DLD1 (cell line): ENCODE results near the gene WDR5.
"Not testable (repeated sequence)": the region's sequence is repeated elsewhere in the genome, so short reads cannot be mapped to it uniquely, and the experiment has no call there.

Experiments used
- in situ Hi-C: cut with HindIII; loops from 2 replicates; pipeline ENCODE4 v1.10.0; 2017; ENCODE audit warnings: low sequenced_read_pairs

Gene WDR5

DNA sequence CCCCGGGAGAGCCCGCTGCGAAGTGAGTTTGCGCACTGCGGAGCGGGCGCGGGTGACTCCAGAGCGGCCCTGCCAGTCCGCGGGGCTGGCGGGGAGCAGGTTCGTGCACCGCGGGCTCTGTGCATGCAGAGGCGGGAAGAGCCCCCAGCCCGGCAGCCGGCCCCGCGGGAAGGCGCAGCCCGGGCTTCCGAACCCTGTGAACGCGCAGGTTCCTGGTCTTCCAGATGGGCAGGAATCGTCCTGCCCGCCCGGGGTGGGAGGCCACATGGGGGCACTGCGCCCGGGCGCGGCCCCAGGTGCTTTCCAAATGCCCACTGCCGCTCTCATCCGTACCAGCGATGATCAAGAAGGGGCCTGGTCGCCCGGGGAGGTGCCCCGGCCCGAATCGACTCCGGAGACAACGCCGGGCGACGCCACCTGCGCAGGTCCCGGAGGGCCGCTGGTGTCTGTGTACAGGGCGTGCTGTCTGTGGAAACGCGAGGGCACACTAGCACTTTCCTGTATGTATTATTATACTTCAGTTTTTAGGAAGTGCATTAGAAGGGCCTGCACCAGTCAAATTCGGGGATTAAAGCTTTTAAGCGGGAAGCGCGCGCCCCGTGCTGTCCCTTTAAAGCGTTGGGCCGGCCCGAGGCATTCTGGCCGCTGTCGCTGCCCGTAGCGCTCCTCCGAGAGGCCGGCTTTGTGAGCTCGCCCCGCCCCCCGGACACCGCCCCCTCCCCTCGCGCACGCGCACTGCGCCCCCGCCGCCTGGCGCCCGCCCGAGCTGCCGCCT is at the start of gene WDR5:
TSS of gene WDR5 (plus strand) at position 740 of the 775 bp plus-strand sequence. CDS start 3,796 bp downstream, outside the sequence.
- in situ Hi-C loops = no loop called here

DNA sequence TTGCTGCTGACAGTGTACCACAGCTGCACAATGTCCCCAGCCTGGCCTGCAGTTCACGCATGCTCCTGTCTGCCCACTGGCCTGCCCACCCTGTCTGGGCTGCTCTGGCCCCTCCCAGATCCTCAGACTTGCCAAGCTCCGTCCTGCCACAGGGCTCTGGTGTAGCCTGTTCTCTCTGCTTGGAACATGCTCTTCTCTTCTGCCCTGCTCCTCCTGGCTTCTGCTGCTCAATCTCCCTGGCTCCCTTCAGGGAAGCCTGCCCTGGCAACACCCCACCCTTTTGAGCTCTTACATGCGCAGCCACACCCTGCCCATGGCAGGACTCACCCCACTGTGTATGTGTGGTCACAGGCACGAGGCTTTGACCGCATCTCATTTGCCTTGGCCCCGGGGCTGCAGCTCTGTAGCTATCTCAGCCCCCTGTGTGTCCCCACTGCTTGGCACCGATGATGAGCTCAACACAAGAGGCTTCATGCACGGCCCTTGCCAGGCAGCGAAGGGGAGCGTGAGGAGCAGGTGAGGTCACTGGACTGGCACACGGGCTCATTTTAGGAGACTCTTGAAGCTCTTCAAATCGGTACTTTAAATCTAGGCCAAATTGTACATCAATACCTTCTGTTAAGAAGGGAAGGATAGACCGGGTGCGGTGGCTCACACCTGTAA is 47.7 kb upstream of the WDR5 start:
- in situ Hi-C loops = no loop called here

DNA sequence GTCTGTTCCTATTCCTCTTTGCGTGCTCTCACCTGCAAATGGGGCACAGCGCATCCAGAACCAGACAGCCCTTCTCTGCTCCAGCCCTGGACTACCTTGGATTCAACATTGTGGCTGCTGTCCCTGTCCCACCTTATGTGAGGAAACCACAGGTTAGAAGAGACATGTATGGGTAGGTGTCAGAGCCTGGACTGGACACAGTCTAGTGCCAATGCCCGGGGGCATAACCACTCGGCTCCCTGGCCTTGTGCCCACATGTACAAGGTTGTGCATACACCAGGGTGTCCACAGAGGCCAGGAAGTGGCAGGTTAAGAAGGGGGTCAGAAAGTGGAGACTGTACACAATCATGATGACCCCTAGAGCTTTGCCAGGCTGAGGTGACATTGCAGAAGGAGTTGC is 45.9 kb upstream of the WDR5 start:
- in situ Hi-C loops = no loop called here

DNA sequence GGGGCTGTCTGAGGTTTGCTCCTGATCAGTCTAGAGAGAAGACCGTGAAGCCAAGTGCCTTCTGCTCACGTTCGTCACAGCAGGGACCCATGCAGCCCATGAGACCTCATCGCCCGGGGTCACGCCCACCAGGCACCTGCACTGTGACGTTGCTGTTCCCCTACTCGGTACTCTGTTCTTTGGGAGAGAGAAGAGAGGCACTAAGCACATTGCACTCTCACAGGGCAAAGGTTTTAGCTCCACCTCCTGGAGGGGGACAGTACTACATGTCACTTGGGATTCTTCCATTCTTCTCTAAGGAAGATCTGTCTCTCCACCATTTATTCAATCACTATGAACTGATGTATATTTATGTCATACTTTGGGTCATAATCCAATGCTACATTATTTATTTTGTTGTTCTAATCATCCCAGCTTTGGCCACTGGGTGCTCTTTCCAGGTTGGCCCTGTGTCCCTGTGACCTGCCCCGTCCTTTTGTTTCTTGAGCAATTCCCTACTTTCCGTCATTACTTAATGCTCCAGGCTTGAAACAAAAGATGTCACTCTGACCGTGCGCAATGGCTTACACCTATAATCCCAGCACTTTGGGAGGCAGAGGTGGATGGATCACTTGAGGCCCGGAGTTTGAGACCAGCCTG is 36.6 kb upstream of the WDR5 start:
- in situ Hi-C loops = no loop called here

DNA sequence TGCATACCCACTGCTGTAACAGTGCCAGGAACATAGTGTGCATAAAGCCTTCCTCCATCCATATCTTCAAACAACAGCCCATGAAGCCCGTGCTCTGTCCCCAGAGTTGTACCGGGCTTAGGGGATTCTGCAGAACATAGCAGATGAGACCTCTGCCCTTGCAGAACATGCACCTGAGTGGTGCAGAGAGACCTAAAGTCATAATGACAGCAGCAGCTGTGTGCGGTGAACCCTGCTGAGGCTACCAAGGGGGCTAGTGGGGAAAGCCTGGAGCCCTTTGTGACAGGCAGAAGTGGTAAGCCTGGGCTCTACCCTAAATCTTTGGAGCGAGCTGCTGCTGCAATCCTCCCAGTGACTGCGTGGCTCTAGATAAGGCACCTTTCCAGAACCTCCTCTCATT is 35.8 kb upstream of the WDR5 start:
- in situ Hi-C loops = no loop called here

DNA sequence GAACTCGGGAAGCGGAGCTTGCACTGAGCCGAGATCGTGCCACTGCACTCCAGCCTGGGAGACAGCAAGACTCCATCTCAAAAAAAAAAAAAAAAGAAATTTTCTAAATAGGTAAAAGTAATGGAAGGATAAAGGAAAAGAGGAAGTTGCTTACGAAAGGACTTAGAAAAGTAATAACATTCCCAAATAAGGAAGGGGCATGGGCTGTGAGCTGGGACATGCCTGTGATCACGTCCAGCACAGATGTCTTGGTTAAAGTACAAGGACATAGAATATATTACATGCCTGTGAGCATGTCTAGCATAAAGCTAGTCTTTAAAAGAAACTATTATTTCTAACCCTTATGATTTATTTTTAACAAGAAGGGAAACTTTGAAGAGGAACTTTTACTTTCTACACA is 34.7 kb upstream of the WDR5 start:
- in situ Hi-C loops = not testable (repeated sequence)

DNA sequence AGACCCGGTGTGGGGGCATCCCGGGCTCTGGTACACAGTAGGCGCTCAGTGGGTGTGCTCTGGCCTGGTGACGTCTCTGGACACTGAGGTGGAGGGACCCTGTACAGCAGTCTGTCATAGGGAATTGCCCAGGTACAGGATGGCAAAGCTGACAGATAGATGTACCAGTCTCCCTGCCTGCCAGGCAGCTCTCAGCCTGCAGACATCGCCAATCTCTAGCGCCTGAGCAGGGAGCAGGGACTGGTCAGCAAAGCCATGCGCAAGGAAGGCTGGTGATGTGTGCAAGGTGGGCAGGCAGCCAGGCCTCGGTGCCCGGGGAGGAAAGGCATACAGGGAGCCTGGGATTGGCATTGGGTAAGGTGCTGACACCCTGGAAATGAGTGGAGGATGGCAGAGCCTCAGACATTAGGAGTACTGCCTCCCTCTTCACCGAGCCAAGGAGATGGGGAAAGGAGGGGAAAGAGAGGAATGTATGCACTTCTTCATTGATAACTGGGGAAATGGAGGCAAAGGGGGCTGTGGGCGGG is 34.2 kb upstream of the WDR5 start:
- in situ Hi-C loops = no loop called here

DNA sequence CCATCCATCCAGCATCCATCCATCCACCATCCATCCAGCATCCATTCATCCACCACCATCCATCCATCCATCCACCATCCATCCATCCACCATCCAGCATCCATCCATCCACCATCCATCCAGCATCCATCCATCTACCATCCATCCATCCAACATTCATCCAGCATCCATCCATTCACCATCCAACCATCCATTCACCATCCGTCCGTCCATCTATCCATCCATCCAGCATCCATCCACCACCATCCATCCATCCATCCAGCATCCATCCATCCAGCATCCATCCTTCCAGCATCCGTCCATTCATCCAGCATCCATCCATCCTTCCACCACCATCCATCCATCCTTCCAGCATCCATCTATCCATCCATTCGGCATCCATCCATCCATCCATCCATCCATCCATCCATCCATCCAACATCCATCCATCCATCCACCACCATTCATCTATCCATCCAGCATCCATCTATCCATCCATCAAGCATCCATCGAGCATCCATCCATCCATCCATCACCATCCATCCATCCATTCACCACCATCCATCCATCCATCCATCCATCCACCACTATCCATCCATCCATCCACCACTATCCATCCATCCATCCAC is 32.4 kb upstream of the WDR5 start:
- in situ Hi-C loops = no loop called here

DNA sequence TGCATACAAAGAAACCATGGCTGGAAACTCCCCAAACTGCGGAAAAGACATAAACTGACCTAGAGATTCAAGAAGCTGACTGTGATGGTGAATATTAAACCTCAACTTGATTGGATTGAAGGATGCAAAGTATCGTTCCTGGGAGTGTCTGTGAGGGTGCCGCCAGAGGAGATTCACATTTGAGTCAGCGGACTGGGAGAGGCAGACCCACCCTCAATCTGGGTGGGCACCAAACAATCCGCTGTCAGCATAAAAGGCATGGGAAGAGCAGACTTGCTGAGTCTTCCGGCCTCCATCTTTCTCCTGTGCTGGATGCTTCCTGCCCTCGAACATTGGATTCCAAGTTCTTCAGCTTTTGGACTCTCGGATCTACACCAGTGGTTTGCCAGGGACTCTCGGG is 24.8 kb upstream of the WDR5 start:
- in situ Hi-C loops = no loop called here

DNA sequence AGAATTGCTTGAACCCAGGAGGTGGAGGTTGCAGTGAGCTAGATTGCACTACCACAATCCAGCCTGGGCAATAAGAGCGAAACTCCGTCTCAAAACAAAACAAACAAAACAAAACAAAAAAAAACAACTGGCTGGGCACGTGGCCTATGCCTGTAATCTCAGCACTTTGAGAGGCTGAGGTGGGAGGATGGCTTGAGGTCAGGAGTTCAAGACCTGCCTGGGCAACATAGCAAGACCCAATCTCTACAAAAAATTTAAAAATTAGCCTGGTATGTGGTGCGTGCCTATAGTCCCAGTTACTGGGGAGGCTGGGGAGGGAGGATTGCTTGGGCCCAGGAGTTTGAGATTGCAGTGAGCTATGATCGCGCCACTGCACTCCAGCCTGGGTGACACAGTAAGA is 23.3 kb upstream of the WDR5 start:
- in situ Hi-C loops = no loop called here

DNA sequence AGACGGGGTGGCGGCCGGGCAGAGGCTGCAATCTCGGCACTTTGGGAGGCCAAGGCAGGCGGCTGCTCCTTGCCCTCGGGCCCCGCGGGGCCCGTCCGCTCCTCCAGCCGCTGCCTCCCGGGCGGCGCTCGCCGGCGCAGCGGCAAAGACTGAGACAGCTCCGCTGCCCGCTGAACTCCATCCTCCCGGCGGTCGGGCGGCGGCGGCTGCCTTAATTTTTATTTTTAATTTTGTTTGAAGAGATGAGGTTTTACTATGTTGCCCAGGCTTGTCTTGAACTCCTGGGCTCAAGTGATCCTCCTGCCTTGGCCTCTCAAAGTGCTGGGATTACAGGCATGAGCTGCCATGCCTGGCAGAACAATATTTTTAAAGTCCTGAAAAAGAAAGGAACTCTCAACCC is 16.9 kb upstream of the WDR5 start:
- in situ Hi-C loops = not testable (repeated sequence)

DNA sequence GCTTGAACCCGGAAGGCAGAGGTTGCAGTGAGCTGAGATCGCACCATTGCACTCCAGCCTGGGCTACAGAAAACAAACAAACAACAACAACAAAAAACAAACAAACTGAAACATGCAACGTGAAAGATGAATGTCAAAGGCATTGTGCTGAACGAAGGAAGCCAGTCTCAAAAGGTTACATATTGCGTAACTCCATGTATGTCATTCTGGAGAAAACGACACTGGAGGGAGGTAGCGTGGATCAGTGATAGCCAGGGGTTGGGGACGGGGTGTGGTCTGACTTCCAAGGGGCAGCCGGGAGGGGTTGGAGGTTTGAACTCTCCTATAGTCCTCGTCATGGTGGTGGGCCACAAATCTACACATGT is 12.1 kb upstream of the WDR5 start:
- in situ Hi-C loops = no loop called here

DNA sequence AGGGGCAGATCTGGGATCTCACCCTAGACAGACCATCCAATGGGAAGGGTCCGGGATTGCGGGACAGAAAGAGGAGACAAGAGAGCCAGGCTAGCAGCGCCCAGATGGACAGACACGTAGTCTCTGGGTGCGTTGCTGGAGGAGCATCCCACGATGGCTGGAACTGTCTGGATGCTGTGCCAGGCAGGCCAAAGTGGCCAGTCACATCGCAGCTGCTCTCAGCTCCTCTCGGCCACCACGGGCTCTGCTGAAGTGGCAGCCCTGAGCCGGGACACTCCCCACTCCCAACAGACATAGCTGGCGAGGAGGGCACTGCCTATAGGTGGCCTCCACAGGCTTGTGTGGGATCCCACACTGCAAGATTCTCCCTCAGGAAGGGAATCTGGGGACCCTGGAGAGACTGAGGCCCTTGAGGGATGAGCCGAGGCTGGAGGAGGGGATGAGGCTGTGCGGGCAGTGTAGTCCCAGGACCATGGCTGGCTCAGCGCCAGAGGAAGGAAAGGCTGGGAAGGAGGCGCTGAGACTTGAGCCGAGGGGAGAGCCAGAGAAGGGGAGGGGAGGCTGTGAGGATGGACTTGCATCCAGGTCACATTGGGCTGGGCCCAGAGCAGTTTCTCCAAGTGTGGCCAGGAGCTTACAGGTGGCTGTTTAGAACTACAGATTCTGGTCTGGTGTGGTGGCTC is 10.3 kb upstream of the WDR5 start:
- in situ Hi-C loops = no loop called here

DNA sequence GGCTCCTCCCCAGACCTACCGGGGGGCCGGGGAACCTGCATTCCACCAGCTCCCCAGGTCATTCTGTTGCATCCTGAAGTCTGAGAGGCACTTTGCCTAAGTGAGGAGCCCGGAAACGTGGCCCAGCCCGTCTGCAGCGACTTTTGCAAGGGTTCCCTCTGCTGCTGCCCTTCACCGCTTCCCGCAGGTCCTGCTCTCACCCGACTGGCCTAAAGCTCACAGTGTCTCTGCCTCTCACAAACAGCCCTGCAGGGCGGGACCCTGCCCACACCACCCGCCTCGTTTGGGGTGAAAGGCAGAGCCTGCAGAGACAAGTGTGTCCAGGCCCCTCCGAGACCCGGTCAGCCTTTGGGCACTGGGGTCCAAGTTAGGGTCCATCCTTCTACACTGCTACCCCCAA is 9.5 kb upstream of the WDR5 start:
- in situ Hi-C loops = no loop called here

DNA sequence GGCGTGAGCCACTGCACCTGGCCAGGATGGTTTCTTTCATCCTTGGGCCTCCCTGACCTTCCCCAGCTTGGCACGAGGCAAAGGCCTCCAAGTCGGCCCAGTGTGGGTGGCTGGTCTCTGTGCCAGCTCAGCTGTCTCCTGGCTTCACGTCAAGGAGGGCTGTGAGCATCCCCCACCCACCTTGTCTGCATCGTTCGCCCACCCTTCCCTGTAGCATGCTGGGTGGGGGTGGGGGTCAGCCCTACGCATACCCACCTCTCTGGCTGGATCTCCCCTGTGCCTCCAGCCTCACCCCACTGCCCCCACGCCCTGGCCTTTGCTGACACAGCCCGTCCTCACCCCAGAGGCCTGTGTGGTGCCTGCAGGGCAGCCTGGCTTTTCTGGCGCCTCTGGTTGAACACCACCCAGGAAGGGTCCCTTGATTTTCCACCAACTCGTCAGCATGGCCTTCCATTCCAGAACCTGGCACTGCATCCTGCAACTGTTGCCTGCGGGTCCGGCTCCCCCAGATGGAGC is 8.8 kb upstream of the WDR5 start:
- in situ Hi-C loops = no loop called here

DNA sequence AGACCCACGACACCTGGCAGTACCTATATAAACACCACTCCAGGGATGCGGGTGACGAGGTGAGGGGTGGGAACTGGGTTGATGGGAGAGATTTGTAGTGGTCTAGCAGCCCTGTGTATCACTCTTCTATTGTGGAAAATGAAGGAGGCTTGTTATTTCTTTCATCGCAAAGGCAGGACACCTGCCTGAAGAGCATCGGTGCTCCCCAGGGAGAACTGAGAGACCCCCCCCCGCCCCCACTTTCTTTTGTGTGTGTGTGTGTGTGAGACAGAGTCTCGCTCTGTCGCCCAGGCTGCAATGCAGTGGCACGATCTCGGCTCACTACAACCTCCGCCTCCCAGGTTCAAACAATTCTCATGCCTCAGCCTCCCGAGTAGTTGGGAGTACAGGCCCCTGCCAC is 8.3 kb upstream of the WDR5 start:
- in situ Hi-C loops = no loop called here

DNA sequence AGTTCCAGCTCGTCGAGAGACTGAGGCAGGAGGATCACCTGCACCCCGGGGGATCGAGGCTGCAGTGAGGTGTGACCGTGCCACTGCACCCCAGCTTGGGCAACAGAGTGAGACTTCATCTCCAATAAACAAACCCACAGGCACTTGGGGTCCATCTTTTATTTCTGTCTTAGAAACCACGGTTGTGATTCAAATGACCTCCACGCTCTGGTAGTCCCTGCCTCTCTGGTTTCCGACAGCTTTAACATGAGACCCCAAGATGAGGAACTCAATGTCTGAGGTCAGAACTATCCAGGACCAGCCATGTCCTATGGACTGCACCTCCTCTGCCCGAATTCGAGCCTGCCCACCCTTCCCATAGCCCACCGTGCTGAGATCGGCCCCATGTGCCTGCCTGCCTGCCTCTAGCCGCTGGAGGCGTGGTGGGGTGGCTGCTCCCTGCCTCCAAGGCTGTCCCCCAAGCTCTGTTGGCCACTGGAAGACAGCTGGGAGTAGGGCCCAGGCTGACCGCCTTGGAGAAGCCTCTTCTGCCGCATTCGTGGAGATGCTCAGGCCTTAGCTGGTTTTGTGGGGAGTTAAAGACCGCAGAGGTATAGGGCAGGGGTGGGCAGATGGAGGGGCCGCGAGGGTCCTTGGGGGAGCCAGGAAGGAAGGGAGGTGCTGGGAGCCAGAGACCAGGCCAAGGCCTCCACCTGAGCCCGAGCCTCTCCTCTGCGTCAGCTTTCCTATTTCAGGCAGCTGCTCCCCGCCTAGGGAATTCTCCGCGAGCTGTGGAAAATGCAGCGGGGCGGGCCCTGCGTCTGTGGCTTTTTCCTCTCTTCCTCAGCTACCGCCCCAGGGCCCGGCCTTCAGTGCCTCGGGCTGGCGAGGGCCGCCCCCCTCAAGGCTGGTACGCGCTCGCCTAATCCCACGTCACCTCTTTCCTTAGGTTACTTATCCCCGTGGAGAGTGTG is 6.9 kb upstream of the WDR5 start:
- in situ Hi-C loops = no loop called here

DNA sequence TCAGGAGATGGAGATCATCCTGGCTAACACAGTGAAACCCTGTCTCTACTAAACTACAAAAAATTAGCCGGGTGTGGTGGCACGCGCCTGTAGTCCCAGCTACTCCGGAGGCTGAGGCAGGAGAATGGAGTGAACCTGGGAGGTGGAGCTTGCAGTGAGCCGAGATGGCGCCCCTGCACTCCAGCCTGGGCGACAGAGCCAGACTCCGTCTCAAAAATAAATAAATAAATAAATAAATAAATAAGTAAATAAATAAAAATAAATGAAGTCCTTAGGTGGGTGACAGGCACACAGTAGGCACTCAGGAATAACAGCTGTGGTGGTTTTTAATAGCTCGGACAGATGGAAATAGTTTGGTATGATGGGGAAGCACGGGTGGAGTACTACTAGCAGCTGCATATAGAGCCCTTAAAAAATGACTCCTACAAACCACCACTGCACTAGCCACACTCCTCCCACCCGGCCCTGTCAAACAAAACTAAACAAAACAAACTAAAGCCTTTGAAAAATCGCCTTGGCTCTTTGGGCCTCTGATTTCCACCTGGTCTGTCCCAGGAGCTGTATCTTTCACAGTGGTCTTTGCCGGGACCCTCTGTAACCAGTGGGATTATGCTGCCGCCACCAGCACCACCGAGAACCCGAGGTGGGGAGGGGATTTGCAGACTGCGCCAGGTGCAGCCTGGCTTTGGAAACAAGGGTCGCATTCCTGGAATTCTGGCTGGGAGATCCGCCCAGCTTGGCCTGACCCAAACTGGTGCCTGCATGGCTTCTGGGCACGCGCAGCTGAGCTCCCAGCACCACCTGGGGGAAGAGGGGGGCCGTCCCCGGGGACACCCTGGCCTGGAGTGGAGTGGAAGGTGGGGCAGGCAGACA is 5.1 kb upstream of the WDR5 start:
- in situ Hi-C loops = no loop called here
